ENCODE measurements around the gene LRIG2.
"Not testable (repeated sequence)": the region's sequence is repeated elsewhere in the genome, so short reads cannot be mapped to it uniquely, and the experiment has no call there.

The LRIG2 gene

DNA sequence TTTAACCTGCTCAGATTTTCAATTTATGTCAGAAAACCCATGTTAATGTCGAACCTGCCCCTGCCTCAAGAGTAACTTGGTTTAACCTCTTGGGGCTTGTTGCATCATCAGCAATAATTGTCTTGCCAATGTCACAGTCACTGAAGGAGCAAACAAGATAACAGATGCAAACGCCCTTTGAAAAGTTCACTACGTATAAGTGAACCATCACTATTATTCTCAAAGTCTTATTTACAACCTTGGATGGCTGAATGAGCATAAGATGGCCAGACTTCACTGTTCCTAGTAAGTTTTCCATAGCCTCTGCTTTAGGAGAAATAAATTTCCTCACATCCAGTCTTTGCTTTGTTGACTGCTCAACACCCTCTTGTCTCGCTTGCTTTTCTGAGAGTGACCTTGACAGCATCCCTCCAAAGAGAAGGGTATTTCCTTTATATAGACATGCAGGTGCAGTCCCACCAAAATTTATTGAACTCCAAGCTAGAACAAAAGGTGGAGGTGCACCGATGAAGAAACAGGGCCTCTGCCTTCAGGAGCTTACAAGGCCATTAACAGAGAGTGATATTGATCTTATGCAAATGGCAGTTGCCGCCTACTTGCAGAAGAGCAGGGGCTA lies 749 bp upstream of the LRIG2 start:
- no peak for FAIRE-seq

DNA sequence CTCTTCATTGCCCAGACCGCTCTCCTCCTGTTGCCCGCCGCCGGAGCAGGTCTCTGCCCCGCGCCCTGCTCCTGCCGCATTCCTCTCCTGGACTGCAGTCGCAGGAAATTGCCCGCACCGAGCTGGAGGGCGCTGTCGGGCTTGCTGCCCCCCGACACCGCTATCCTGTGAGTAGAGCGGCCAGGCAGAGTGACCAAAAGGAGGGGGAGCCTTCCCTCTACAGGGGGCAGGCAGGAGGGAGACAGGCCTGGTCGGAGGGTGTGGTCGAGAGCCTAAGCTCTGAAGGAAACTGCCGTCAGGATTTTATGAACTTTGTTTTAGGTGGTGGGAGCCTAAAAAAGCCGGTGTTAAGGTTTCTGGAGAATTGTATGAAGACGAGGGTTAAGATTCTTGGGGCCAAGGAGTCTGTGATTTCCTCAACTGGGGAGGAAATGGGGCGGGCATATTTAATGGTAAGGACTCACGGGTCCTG lies 517 bp downstream of the LRIG2 start:
- FAIRE-seq = no peak

DNA sequence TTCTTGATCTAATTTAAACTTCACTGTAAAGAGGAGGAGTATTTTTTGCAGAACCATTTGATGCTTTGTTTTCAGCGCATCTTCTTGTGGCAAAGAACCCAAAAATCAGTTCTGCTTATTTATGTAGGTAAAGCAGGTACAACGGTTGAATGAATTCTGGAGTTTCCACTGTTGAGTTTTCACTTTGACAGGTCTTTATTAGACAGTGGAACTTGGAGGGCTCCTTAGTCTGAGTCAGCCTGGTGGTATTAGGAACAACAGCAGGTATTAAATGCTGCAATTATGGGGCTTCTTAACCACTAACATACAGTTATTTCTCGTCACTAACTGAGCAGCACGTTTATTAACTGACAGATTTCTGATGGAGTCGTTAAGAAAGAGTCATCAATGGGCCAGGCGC lies 1.2 kb downstream of the LRIG2 start:
- no peak for FAIRE-seq

DNA sequence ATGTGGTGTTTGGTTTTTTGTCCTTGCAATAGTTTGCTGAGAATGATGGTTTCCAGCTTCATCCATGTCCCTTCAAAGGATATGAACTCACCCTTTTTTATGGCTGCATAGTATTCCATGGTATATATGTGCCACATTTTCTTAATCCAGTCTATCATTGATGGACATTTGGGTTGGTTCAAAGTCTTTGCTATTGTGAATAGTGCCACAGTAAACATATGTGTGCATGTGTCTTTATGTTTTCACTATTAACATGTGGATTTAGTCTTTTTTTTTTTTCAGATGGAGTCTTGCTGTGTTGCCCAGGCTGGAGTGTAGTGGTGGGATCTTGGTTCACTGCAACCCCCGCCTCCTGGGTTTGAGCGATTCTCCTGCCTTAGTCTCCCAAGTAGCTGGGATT lies 5.0 kb downstream of the LRIG2 start:
- FAIRE-seq = not testable (repeated sequence)

DNA sequence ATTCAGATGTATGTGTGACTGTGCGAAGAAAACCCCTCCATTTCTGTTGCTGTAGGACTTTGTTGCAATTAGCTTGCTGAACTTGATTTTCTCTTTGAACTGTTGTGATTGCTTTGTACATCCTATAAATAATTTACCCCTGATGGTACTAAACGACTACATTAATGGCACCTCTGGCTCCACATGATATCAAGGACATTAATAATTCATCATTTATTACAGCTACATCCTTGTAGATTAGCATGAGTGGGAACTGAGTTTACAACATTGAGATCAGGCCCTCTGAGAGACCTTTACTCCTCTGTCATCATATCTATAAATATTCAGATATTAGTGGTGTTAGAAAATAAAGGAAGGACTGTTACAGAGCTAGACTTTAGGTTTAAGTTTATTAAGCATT lies 13.5 kb downstream of the LRIG2 start:
- FAIRE-seq = no peak

DNA sequence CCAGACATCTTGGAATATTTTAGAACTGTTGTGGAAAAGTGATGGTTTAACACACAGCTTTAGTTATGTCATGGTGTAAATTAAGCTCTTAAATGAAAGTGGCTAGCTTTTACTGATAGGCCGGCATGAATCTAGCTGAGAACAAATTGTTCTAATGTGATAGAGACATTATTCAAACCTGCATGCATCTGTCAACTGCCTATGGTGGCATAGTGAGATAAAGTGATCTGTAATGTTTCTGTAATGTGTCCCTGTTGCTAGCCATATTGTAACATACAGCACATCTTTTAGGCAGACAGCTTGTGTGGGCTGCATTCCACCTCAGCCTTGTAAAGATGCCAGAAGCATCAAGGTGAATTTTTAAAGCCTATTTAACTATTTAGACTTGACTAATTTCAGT lies 16.0 kb downstream of the LRIG2 start:
- no peak for FAIRE-seq

DNA sequence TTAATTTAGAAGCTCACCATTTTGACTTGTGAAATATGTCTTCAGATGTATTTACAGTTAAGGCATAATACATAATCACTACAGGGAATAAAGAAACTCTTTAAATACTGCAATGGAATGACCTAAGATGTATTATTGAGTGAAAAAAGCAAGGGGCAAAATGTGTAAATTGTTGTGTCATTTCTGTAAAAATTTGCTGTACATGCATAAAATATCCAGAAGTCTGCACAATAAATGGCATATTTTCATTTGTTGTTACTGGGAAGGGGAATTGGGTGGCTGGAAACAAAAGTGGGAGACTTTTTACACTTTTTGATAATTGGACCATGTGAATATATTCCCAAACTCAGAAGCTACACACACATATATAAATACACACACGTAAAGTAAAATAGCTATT lies 17.1 kb downstream of the LRIG2 start:
- no peak for FAIRE-seq

DNA sequence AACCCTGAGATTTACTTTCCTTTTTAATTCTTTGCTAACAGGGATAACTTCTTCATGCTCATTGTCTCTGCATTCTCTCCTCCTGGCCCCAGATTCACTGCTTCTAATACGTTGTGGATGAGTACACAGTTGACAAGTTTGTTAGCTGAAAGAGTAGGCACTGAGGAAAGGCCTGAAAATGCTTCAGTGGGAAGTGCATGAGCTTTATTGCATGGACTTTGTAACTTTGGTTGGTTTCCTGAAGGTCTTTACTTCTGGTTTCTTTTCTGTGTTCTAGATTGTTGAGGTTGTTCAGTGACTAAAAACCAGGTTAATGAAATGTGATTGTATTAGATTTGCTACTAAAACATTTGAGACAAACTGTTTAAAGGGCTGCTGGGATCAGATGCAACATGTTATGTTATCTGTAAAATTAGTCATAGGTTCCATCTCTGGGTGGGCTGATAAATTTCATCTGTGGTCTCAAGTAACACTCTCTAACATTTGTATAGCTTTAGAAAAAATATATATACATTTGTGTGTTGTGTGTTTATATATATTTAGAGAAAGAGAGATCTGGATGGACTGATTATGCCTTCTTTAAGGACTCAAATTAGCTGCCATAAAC lies 19.1 kb downstream of the LRIG2 start:
- no peak for FAIRE-seq

DNA sequence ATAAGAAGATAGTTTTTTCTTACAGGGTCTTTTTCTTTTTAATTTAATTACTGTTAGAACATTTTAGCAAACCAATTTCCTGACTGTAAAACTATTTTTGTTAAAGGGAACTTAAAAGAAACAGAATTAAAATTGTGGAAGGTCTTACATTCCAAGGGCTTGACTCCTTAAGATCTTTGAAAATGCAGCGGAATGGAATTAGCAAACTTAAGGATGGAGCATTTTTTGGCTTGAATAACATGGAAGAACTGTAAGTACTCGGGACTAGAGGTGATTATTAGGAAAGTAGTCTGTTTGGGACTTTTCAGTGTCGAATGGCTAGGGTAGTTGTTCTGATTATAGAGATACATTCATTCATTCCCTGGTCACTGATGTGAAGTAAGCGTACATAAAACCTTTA lies 21.5 kb downstream of the LRIG2 start:
- no peak for FAIRE-seq

DNA sequence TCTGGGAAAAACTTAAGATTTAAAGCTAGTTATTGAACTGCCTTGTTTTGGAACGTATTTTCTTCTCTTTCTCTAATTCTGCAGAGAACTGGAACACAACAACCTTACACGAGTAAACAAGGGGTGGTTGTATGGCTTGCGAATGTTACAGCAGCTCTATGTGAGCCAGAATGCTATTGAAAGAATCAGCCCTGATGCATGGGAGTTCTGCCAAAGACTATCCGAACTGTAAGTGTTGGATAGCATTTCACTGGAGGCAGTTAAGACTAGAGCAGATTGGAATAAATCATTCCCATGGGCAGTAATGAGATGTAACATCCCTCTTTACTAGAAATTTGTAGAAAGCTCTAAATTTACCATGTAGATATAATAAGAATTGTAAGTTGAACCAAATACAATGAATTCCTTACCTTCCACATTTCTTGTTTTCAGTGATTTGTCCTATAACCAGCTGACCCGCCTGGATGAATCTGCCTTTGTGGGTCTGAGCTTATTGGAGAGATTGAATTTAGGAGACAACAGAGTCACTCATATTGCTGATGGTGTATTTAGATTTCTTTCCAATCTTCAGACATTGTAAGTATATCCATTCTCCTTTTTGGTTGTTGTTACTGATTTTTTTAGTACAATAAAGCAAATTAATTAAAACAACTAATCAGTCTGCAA lies 22.9 kb downstream of the LRIG2 start:
- no peak for FAIRE-seq

DNA sequence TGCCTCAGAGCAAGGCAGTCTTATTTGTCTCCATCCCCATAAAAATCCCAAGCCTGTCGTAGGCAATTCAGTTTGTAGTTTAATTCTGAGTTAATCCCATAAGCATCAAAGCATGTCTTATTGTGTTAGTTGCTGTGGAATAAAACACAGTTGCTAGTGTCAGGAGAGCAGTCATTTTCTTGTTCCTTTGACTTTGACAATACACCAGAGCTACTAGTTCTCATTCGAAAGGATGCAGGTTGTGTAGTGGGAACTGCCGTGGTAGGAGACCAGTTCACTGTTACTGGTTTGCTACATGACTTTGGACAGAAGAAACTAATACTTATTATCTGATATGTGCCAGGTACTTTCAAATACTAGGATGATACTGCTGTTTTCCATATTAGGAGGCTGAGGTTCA lies 23.5 kb downstream of the LRIG2 start:
- FAIRE-seq = no peak

DNA sequence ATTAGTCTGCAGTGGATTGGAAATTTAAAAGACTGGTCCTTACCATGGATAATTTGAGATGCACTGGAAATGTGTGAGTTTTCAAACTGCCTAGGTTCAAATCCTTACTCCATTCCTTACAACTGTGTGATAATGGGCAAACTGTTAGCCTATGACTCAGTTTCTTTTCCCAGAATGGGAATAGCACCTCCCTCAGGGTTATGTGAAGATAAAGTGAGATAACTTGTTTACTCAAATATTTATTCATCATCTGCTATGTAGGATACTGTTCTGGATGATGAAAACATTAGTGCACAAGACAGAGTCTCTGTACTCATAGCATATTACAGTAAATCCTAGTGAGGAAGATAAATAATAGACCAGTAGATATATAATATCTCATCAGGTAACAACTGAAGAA lies 28.6 kb downstream of the LRIG2 start:
- no peak for FAIRE-seq

DNA sequence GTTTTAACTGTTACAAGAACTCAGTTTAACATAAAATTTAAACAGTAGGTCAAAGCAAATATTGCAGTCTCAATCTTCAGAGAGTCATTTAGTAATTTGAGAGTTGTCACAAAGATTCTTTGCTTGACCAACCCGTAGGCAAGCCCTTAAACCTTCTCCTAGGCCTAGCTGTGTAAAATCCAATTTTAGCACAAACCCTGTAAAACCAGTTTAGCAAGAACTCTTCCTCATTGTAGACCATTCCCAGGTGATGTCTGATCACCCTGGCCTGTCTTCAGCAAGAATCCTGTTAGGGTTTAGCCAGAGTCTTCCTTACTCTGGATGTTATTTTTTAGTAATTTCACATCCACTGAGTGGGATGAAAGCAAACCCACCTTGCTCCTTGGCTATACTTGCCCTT lies 30.1 kb downstream of the LRIG2 start:
- FAIRE-seq = no peak

DNA sequence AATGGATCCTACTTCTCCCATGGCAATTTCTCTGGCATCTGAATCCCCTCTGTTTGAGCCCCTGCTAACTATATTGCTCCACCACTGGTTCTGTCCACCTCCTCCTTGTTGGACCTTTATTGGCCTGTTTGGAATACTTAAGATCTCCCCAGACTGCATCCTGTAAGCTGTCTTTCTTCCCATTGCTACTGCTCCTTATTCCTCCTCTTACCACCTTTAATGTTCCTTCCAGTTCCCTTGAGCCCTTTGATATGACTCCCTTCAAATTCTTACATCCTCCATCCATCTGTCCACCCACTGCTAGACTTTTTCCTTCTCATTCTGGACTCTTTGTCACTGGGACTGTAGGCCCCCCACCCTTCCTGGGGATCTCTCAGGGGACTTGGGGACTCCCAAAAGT lies 31.0 kb downstream of the LRIG2 start:
- FAIRE-seq = no peak

DNA sequence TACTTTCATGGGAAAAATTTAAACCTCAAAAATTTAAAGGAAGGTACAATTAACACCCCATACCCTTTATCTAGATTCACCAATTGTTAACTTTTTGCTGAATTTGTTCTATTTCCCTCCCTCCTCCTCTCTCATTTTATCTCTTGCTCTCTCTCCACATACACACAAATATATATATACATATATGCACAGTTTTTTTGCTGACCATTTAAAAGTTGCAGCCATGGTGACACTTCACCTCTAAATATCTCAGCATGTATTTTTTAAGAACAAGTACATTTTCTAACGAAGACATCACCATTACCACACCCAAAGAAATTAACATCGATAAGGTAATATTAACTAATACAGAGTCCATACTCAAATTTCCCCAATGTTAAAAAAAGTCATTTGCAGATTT lies 33.9 kb downstream of the LRIG2 start:
- no peak for FAIRE-seq

DNA sequence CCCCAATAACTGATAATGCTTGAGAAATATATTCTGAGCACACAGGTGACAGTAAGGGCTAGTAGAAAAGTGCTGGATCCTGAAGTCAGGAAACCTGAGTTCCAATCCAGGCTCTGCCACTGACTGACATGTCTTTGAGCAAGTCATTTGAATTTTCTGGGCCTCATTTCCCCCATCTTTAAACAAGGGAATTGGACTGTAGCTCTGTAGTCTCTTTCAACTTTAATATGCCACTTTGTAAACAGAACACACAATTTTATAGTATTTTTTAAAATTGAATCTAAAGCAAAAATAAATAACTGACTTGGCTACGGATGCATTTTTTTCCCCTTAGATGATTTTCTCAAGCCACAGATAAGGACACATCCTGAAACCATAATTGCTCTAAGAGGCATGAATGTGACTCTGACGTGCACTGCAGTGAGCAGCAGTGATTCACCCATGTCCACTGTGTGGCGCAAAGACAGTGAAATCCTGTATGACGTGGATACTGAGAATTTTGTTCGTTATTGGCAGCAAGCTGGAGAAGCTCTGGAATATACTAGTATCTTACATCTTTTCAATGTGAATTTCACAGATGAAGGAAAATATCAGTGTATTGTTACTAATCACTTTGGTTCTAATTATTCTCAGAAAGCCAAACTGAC lies 37.0 kb downstream of the LRIG2 start:
- no peak for FAIRE-seq

DNA sequence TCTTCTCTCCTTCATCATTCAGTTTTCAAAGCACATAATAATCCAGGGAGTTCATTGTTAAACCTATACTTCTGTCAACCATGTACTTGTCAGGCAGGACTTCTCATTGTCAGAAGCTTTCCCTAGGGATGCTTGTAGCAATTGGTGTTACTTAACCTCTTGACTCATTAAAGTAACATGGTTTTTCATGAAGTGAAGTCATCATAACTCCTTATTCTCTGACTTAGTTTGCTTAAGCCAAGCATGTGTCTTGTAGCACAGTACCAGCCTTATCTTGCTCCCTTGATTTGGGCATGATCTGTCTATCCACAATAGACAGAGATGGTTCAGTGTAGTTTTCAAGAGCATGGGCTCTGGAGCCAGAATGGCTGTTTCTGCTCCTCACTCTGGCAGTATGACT lies 45.3 kb downstream of the LRIG2 start:
- no peak for FAIRE-seq

DNA sequence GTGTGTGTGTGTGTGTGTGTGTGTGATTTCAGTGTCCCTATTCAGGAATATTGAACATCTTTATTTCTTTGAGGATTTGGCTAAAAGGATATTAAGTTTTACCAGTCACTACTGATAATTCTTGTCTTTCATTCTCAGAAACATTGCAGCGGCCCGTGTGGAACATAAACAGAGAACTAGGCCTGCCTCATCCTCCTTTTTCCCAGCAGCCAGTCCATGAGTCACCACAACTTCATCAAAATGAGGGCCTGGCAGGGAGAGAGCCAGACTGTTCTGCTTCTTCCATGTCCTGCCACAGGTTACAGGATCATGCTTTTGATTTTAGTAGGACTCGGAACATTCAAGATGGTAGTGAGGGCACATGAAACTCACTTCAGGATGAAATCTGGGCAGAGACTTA lies 50.7 kb downstream of the LRIG2 start:
- no peak for FAIRE-seq

DNA sequence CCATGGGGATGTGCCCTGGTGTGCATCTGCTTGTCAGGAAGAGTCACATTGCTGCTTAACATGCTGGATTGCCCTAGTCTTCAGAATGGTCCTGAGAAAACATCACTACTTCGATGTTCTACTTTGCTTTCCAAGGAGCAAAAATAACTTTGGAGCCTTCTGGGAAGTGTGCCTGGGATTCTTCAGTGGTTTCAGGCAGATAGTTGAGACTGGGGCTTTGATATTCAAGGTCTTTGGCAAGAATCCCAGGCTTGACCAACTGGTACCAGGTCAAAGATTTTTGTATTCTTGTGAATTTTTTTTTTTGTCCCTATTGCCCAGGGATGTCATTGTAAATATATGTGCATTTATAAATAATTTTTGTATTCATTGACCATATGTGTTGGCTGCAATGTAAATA lies 51.4 kb downstream of the LRIG2 start:
- FAIRE-seq = no peak

DNA sequence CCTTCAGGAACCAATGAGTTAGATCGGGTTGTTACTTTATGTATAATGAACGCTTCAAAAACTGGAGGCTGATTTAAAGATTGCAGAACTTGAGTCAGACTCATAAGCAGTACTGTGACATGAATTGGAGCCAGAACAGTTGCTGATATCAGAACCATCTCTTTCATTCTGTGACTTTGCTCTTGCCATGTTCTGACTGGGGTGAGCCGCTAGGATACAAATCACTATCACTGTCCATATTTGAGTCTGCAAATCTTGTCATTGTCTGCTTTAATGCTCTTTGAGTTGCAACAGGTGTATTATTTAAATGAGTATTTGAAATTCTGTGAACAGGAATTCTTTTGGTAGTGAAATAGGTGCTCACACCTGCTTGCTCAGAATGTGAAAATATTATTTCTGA lies 52.5 kb downstream of the LRIG2 start:
- no peak for FAIRE-seq

DNA sequence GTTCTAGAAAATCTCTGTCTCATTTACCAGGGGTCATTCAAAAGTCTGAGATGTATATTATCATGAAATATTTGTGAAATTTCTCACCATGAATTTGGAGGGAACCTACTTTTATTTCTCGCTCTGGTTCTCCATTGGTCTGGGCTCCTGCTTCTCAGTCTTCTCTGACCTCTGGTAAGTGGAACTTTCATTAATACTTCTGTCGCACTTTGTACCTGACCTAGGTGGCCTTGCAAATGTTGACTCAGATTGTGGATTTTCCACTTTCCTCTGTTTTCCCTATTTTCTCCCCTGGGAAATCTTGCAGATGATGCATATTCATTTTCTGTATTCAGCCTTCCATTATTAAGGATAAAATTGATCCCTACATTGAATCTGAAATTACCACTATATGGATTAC lies 53.2 kb downstream of the LRIG2 start:
- FAIRE-seq = no peak

DNA sequence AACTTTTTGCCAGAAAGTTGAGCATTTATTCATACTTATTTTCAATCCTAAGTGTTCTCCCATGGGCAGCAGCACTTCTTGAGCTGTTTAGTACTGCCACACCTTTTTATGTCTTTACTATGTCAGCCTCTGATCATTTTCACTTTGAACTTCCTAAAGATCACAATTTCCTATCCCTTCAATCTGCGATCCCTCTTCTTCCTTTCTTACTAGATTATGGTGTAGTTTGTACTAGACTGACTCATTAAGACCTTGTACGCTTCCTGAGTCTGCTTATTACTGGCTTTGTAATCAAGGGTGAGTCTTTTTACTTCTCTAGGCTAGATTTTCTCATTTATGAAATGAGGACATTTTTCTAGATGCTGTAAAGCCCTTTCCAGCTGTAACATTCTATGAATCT lies 55.1 kb downstream of the LRIG2 start:
- FAIRE-seq = no peak

DNA sequence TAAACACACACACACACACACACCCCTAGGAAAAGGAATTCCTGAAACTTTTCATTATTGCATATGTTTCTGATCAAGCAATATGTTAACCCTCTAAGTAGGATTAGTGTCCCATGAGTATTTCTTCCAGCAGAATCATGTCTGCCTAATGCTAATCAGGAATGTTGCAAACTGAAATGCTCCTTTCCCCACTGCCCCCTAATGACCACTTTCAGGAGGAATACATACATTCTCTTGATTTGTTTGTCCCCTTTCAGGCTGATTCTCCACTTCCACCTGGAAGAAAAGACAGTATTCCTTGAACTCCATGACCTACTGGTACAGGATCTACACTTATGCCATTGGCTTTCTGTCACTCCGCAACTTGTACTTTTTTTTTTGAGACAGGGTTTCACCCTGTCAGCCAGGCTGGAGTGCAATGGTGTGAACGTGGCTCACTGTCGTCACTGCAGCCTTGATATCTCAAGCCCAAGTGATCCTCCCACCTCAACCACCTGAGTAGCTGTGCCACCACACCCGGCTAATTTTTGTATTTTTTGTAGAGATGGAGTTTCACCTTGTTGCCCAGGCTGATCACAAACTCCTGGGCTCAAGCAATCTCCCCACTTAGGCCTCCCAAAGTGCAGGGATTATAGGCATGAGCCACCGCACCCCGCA lies 56.7 kb downstream of the LRIG2 start:
- FAIRE-seq = no peak

DNA sequence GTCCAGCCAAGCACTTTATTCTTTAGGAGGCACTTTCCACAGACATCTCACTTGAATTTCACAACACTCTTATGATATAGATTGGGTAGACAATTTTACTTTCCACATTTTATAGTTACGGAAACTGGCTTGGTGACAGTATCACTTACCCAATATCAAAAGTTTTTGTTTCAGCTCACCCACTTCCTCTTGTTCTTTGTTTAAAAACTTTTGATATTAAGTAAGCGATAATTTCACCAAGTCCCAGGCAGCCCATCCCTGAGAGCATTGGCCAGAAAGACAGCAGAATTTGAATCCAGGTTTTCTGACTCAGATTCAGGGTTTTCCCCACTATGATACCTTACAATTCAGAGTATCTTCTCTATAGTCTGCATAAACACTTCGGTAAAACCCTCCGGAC lies 60.0 kb downstream of the LRIG2 start:
- no peak for FAIRE-seq
